Measurements from ENCODE around the gene CSNK1A1L. TPM values are rescaled to one million over a fixed set of nuclear protein-coding genes. Genes with fewer than 3 reads are reported as not detected.
"Not testable (repeated sequence)": the region's sequence is repeated elsewhere in the genome, so short reads cannot be mapped to it uniquely, and the experiment has no call there.

Gene CSNK1A1L
- total RNA-seq, 1 donor from 2014 or later: not detected

- TF ChIP-seq CTCF (IDR thresholded peaks at IDR 0.05) (no peak), POLR2A (IDR thresholded peaks at IDR 0.05) (no peak), POLR2AphosphoS5 (IDR thresholded peaks at IDR 0.05; ENCODE audit: insufficient read depth in 1 of 2, low read depth in 1 of 2) (no peak)
- intact Hi-C loops (cut with DNase I): no loop called here
- Histone ChIP-seq H3K4me1 (no peaks in the 10 kb centered on the region), H3K4me3 (no peak overlapping the region), H3K27ac (no peak overlapping the region), H3K36me3 (no peaks in the 10 kb centered on the region), H3K9me3 (no peaks in the 10 kb centered on the region), H3K27me3 (no peaks in the 10 kb centered on the region)
- no peak for DNase-seq (ENCODE audit: extremely low spot score in 2 of 2)
Measured at GRCh38 chr13:37065890-37066526, 39.5 kb downstream of the CSNK1A1L start.

- Histone ChIP-seq H3K9me3 (no peaks in the 10 kb centered on the region), H3K27ac (peak overlapping the region; percentile 92), H3K4me1 (peaks cover 23% of the 10 kb centered on the region), H3K36me3 (no peaks in the 10 kb centered on the region), H3K4me3 (peak overlapping the region; percentile 92 to 99), H3K27me3 (no peaks in the 10 kb centered on the region)
- TF ChIP-seq POLR2A (IDR thresholded peaks at IDR 0.05): no peak
- intact Hi-C loops (cut with DNase I): no loop called here
- no peak for DNase-seq (ENCODE audit: extremely low spot score in 2 of 2)
Measured at GRCh38 chr13:37059848-37060192, 45.6 kb downstream of the CSNK1A1L start.

GRCh38 chr13:37058910-37059847, 46.3 kb downstream of the CSNK1A1L start, which contains the start of gene SUPT20H:
Gene SUPT20H, minus strand, starts transcription at chr13:37059688. Its CDS starts 8,198 bp downstream, at chr13:37051490.
- intact Hi-C loops (cut with DNase I): no loop called here
- Histone ChIP-seq H3K4me3 (peak within 1 kb of the TSS; percentile 92 to 99), H3K27ac (peak within 1 kb of the TSS; percentile 92), H3K9me3 (no peaks in the 10 kb centered on the region), H3K4me1 (peaks cover 23% of the 10 kb centered on the region), H3K36me3 (no peaks in the 10 kb centered on the region), H3K27me3 (no peaks in the 10 kb centered on the region)
- DNase-seq (ENCODE audit: extremely low spot score in 2 of 2): no peak
- TF ChIP-seq POLR2AphosphoS5 (IDR thresholded peaks at IDR 0.05; ENCODE audit: insufficient read depth in 1 of 2, low read depth in 1 of 2): peak; percentile 35 to 94
- TF ChIP-seq POLR2A (IDR thresholded peaks at IDR 0.05): peak in 1 of 2 donors; percentile 75
- TF ChIP-seq CTCF (IDR thresholded peaks at IDR 0.05): peak in 1 of 3 experiments; percentile 17

GRCh38 chr13:37056228-37056627, 49.2 kb downstream of the CSNK1A1L start:
- H3K27ac ChIP-seq; H3K36me3 ChIP-seq; H3K27me3 ChIP-seq; intact Hi-C loops (cut with DNase I); DNase-seq (ENCODE audit: extremely low spot score in 2 of 2); H3K9me3 ChIP-seq; H3K4me3 ChIP-seq: not testable (repeated sequence)
- peaks cover 29% of the 10 kb centered on the region for H3K4me1 ChIP-seq

Other genes starting within 250 kb of the CSNK1A1L start
- 13.5 TPM for gene SMAD9, start 185.4 kb downstream of the CSNK1A1L start, total RNA-seq
- gene ALG5, start 106.3 kb downstream of the CSNK1A1L start, total RNA-seq: 18.9 TPM
- 26.3 TPM for gene EXOSC8, start 104.9 kb downstream of the CSNK1A1L start, total RNA-seq
- 34.1 TPM for gene SUPT20H, start 46.0 kb downstream of the CSNK1A1L start, total RNA-seq